Thyroid gland (tissue), 4 donors: ENCODE measurements around the gene ASXL1.

ENCODE experiments used
- POLR2A ChIP-seq, 2 donors: fragments of 450-650 bp; IDR thresholded peaks; one replicate each; pipeline ENCODE4 v1.6.1; 2017; ENCODE audit warnings: antibody characterized with exemption in 2 of 2, mild to moderate bottlenecking in 2 of 2, moderate library complexity in 1 of 2
- TF ChIP-seq, protein P1 (sequence below), 6 experiments: fragments of 200-600 bp in 3 of 6; fragments of 450-650 bp in 3 of 6; sonication (generic) in 3 of 6; IDR thresholded peaks; one replicate each; pipeline ENCODE4 v1.5.1; 2016 to 2019; ENCODE audit warnings: antibody characterized with exemption in 6 of 6, mild to moderate bottlenecking in 2 of 6, inconsistent platforms in 1 of 6, moderate library complexity in 1 of 6

DNA sequence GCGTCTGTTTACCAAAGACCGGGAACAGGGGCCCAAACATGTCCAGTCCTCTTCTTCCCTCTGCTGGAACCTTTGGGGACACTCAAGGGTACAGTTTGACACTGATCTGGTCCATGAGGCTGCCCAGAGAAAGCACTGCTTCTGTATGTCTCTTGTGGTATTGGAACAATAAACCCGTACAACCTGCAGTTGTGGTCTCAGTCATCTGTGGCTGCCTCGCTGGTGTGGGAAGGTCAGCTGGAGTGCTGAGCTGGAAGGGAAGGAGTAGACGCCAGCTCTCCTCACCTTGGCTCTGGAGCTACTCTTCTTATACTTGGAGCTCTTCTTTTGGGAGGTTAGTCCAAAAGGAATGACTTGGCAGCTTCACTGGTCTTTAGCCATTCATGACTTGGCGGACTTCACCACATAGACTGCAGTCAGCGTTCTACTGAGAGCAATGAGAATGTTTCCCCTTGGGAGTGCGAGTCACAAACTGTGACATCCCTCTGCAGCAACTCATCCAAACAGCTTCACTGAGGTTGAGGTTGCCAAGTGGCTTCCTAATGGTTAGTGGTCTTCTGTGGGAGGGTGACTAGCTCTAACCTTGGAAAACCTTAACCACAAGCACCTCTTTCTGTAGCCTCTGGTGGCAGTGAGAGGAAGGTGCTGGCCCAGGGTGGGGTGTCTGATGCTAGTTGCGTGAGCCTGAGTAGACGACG is 81.2 kb downstream of the ASXL1 start:
- TF ChIP-seq, protein P1, sequence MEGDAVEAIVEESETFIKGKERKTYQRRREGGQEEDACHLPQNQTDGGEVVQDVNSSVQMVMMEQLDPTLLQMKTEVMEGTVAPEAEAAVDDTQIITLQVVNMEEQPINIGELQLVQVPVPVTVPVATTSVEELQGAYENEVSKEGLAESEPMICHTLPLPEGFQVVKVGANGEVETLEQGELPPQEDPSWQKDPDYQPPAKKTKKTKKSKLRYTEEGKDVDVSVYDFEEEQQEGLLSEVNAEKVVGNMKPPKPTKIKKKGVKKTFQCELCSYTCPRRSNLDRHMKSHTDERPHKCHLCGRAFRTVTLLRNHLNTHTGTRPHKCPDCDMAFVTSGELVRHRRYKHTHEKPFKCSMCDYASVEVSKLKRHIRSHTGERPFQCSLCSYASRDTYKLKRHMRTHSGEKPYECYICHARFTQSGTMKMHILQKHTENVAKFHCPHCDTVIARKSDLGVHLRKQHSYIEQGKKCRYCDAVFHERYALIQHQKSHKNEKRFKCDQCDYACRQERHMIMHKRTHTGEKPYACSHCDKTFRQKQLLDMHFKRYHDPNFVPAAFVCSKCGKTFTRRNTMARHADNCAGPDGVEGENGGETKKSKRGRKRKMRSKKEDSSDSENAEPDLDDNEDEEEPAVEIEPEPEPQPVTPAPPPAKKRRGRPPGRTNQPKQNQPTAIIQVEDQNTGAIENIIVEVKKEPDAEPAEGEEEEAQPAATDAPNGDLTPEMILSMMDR (IDR thresholded peaks at IDR 0.05), result no peak
- no peak for TF ChIP-seq POLR2A (IDR thresholded peaks at IDR 0.05)
